Panc1 (cell line): ENCODE measurements around the gene COMMD1.

Source experiments
- CTCF ChIP-seq: fragments of 450-650 bp; IDR thresholded peaks from 2 replicates; pipeline ENCODE4 v1.5.1; 2017; ENCODE audit warnings: mild to moderate bottlenecking
- POLR2AphosphoS5 ChIP-seq: IDR thresholded peaks from 2 replicates; pipeline ENCODE4 v1.6.1; 2012; ENCODE audit warnings: mild to moderate bottlenecking, low read depth, low read length, moderate library complexity
- SIN3A ChIP-seq: IDR thresholded peaks from 2 replicates; pipeline ENCODE4 v1.6.1; 2012; ENCODE audit warnings: low read depth, mild to moderate bottlenecking, low read length, moderate library complexity, borderline replicate concordance; ENCODE audit not compliant: insufficient read depth
- TCF7L2 ChIP-seq: IDR thresholded peaks from 2 replicates; pipeline ENCODE4 v1.6.1; 2011; ENCODE audit warnings: mild to moderate bottlenecking, low read depth, low read length, inconsistent platforms
- TF ChIP-seq, protein P1 (sequence below), 2 experiments: IDR thresholded peaks; 2 replicates each; pipeline ENCODE4 v1.6.1; 2011 to 2012; ENCODE audit warnings: low read depth in 2 of 2, control low read depth in 1 of 2, low read length in 1 of 2, mild to moderate bottlenecking in 1 of 2, moderate library complexity in 1 of 2; ENCODE audit not compliant: insufficient read depth in 1 of 2

GRCh38 chr2:61943251-61943650 is 37.8 kb downstream of the COMMD1 start:
- TF ChIP-seq TCF7L2 (no peak), CTCF (no peak), POLR2AphosphoS5 (no peak), SIN3A (no peak)
- TF ChIP-seq, protein P1, sequence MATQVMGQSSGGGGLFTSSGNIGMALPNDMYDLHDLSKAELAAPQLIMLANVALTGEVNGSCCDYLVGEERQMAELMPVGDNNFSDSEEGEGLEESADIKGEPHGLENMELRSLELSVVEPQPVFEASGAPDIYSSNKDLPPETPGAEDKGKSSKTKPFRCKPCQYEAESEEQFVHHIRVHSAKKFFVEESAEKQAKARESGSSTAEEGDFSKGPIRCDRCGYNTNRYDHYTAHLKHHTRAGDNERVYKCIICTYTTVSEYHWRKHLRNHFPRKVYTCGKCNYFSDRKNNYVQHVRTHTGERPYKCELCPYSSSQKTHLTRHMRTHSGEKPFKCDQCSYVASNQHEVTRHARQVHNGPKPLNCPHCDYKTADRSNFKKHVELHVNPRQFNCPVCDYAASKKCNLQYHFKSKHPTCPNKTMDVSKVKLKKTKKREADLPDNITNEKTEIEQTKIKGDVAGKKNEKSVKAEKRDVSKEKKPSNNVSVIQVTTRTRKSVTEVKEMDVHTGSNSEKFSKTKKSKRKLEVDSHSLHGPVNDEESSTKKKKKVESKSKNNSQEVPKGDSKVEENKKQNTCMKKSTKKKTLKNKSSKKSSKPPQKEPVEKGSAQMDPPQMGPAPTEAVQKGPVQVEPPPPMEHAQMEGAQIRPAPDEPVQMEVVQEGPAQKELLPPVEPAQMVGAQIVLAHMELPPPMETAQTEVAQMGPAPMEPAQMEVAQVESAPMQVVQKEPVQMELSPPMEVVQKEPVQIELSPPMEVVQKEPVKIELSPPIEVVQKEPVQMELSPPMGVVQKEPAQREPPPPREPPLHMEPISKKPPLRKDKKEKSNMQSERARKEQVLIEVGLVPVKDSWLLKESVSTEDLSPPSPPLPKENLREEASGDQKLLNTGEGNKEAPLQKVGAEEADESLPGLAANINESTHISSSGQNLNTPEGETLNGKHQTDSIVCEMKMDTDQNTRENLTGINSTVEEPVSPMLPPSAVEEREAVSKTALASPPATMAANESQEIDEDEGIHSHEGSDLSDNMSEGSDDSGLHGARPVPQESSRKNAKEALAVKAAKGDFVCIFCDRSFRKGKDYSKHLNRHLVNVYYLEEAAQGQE (IDR thresholded peaks at IDR 0.05; ENCODE audit: insufficient read depth in 1 of 2, low read depth in 2 of 2, low read length in 1 of 2) = no peak
